MM.1S (cell line): ENCODE results near the gene VAMP7.

ENCODE experiments used
- DNase-seq: peaks from one replicate; pipeline ENCODE4 v3.0.0-alpha.2; 2015
- H2AFZ ChIP-seq: fragments of 300-600 bp; sonication (generic); 2 replicates; pipeline ENCODE4 v1.6.0; 2016; ENCODE audit warnings: antibody characterized with exemption, low read length
- H3F3A ChIP-seq: fragments of 300-600 bp; sonication (generic); 2 replicates; pipeline ENCODE4 v1.6.1; 2016; ENCODE audit warnings: mild to moderate bottlenecking, antibody characterized with exemption, low read length, moderate library complexity, mixed read lengths; ENCODE audit not compliant: insufficient read depth
- H3K27ac ChIP-seq: fragments of 300-600 bp; sonication (generic); 2 replicates; pipeline ENCODE4 v1.5.1; 2016; ENCODE audit warnings: mild to moderate bottlenecking, low read length
- H3K27me3 ChIP-seq: fragments of 300-600 bp; sonication (generic); replicated peaks from 2 replicates; pipeline ENCODE4 v1.6.0; 2016; ENCODE audit warnings: low read length; ENCODE audit not compliant: insufficient read depth
- H3K36me3 ChIP-seq: fragments of 300-600 bp; sonication (generic); replicated peaks from 2 replicates; pipeline ENCODE4 v1.6.1; 2016; ENCODE audit warnings: mild to moderate bottlenecking, low read length, mixed read lengths; ENCODE audit not compliant: insufficient read depth
- H3K4me1 ChIP-seq: fragments of 300-600 bp; sonication (generic); 2 replicates; pipeline ENCODE4 v1.6.1; 2016; ENCODE audit warnings: low read length, mixed read lengths
- H3K4me2 ChIP-seq: fragments of 300-600 bp; sonication (generic); 2 replicates; pipeline ENCODE4 v1.6.0; 2016; ENCODE audit warnings: low read depth, low read length
- H3K4me3 ChIP-seq: fragments of 300-600 bp; sonication (generic); 2 replicates; pipeline ENCODE4 v1.5.1; 2016; ENCODE audit warnings: low read length, mixed read lengths
- H3K79me2 ChIP-seq: fragments of 300-600 bp; sonication (generic); 2 replicates; pipeline ENCODE4 v1.6.1; 2016; ENCODE audit warnings: mixed run types, low read length, mixed read lengths
- H3K9ac ChIP-seq: fragments of 300-600 bp; sonication (generic); 2 replicates; pipeline ENCODE4 v1.6.1; 2016; ENCODE audit warnings: low read length, mixed read lengths
- H3K9me2 ChIP-seq: fragments of 300-600 bp; sonication (generic); replicated peaks from 2 replicates; pipeline ENCODE4 v1.6.1; 2016; ENCODE audit warnings: mild to moderate bottlenecking, low read length, mixed read lengths; ENCODE audit not compliant: insufficient read depth
- H3K9me3 ChIP-seq: fragments of 300-600 bp; sonication (generic); replicated peaks from 2 replicates; pipeline ENCODE4 v1.6.1; 2016; ENCODE audit warnings: mild to moderate bottlenecking, low read length, mixed read lengths; ENCODE audit not compliant: insufficient read depth
- H4K20me1 ChIP-seq: fragments of 300-600 bp; sonication (generic); 2 replicates; pipeline ENCODE4 v1.6.1; 2016; ENCODE audit warnings: mild to moderate bottlenecking, low read length, moderate library complexity, mixed read lengths; ENCODE audit not compliant: insufficient read depth
- CTCF ChIP-seq: fragments of 300-600 bp; sonication (generic); IDR thresholded peaks from 2 replicates; pipeline ENCODE4 v1.5.1; 2016; ENCODE audit warnings: antibody characterized with exemption, low read length, mixed read lengths
- EZH2 ChIP-seq: fragments of 300-600 bp; sonication (generic); optimal IDR thresholded peaks from 2 replicates; pipeline ENCODE3; 2017; ENCODE audit warnings: low read depth, mild to moderate bottlenecking, antibody characterized with exemption, low read length, mixed read lengths
- EZH2phosphoT487 ChIP-seq: fragments of 300-600 bp; sonication (generic); IDR thresholded peaks from 2 replicates; pipeline ENCODE4 v1.6.1; 2018; ENCODE audit warnings: antibody characterized with exemption, low read length

Gene VAMP7

GRCh38 chrX:155880586-155881157, 473 bp upstream of the VAMP7 start:
- peak overlapping the region; percentile 73 for H3K4me3 ChIP-seq
- peaks cover 6% of the 10 kb centered on the region; the same call in 1 of the 2 replicates for H3F3A ChIP-seq
- H4K20me1 ChIP-seq = no peaks in the 10 kb centered on the region
- TF ChIP-seq CTCF (no peak), EZH2phosphoT487 (no peak), EZH2 (no peak)
- H3K4me1 ChIP-seq = no peaks in the 10 kb centered on the region; the same call in 1 of the 2 replicates
- H3K27me3 ChIP-seq = no peaks in the 10 kb centered on the region
- peak overlapping the region; percentile 49 for H3K4me2 ChIP-seq
- DNase-seq = no peak
- peaks cover 24% of the 10 kb centered on the region for H3K79me2 ChIP-seq
- no peaks in the 10 kb centered on the region for H3K9me3 ChIP-seq
- peak overlapping the region; percentile 19; the same call in 1 of the 2 replicates for H3K9ac ChIP-seq
- no peak overlapping the region for H3K27ac ChIP-seq
- no peaks in the 10 kb centered on the region for H3K36me3 ChIP-seq
- H3K9me2 ChIP-seq = no peaks in the 10 kb centered on the region
- peak overlapping the region; percentile 62 for H2AFZ ChIP-seq

- H3K4me2 ChIP-seq = no peak overlapping the region
- no peak for TF ChIP-seq CTCF
- TF ChIP-seq EZH2phosphoT487 = no peak
- no peak for TF ChIP-seq EZH2
- no peak for DNase-seq
- no peaks in the 10 kb centered on the region for H3F3A ChIP-seq
- H3K27ac ChIP-seq = no peak overlapping the region
- H3K9me2 ChIP-seq = no peaks in the 10 kb centered on the region
- H3K36me3 ChIP-seq = no peaks in the 10 kb centered on the region
- no peaks in the 10 kb centered on the region for H4K20me1 ChIP-seq
- no peaks in the 10 kb centered on the region for H3K9me3 ChIP-seq
- H3K27me3 ChIP-seq = no peaks in the 10 kb centered on the region
- no peak overlapping the region for H3K9ac ChIP-seq
- peaks cover 28% of the 10 kb centered on the region for H3K79me2 ChIP-seq
- no peaks in the 10 kb centered on the region for H3K4me1 ChIP-seq
- H2AFZ ChIP-seq = no peak overlapping the region
- no peak overlapping the region for H3K4me3 ChIP-seq
These were observed 5.3 kb downstream of the VAMP7 start for GRCh38 chrX:155886409-155886808.

- H3K36me3 ChIP-seq = no peaks in the 10 kb centered on the region
- no peak for DNase-seq
- no peak overlapping the region for H3K27ac ChIP-seq
- no peaks in the 10 kb centered on the region for H3K9me2 ChIP-seq
- H2AFZ ChIP-seq = no peak overlapping the region
- H3K4me2 ChIP-seq = no peak overlapping the region
- no peak overlapping the region for H3K4me3 ChIP-seq
- no peaks in the 10 kb centered on the region for H3K27me3 ChIP-seq
- peaks cover 11% of the 10 kb centered on the region; the same call in 1 of the 2 replicates for H3K79me2 ChIP-seq
- no peak for TF ChIP-seq EZH2phosphoT487
- TF ChIP-seq EZH2 = no peak
- TF ChIP-seq CTCF = no peak
- no peaks in the 10 kb centered on the region for H3F3A ChIP-seq
- H4K20me1 ChIP-seq = no peaks in the 10 kb centered on the region
- no peak overlapping the region for H3K9ac ChIP-seq
- H3K4me1 ChIP-seq = 0 out of 2 replicates have a peak, but pooled peaks cover 3% of the 10 kb centered on the region
- H3K9me3 ChIP-seq = no peaks in the 10 kb centered on the region
These were observed 7.0 kb downstream of the VAMP7 start for GRCh38 chrX:155888139-155888538.
